Stimulated activated CD8-positive, alpha-beta memory T cell treated with anti-CD3 and anti-CD28 coated beads, Interleukin-15, amount 100 ng/mL, for 48 hours (primary cell): ENCODE data around the gene PLCD3.

ENCODE experiments used
- DNase-seq, 2 donors: peaks; one replicate each; pipeline ENCODE4 v3.0.0-alpha.2; 2020; ENCODE audit warnings: low read depth in 2 of 2

Gene PLCD3

GRCh38 chr17:45073414-45074070, 58.8 kb downstream of the PLCD3 start:
- no peak for DNase-seq

DNA sequence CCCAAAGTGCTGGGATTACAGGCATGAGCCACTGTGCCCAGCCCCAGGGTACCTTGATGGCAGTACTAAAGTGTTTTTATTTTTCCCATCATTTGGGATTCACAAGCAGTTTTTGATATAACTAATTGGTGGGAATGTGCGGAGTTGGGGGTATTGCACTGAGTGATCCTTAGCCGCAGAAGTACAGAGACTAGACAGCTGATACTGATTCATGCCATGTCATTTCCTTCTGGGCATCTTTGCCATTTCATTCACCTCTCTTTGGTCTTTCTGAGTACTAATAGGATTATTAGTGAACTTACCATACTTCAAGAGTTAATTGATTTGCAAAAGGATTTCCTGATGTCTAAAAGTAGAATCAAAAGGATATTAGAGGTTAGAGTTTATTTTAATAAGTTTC, 61.5 kb downstream of the PLCD3 start:
- no peak for DNase-seq

GRCh38 chr17:45070001-45070400, 62.3 kb downstream of the PLCD3 start:
- no peak for DNase-seq

- DNase-seq: no peak
Observed at GRCh38 chr17:45067637-45068036, 64.7 kb downstream of the PLCD3 start.

- no peak for DNase-seq
Observed at GRCh38 chr17:45063198-45063597, 69.1 kb downstream of the PLCD3 start.

- DNase-seq: no peak
Observed at GRCh38 chr17:45061606-45062205, 70.6 kb downstream of the PLCD3 start.

DNA sequence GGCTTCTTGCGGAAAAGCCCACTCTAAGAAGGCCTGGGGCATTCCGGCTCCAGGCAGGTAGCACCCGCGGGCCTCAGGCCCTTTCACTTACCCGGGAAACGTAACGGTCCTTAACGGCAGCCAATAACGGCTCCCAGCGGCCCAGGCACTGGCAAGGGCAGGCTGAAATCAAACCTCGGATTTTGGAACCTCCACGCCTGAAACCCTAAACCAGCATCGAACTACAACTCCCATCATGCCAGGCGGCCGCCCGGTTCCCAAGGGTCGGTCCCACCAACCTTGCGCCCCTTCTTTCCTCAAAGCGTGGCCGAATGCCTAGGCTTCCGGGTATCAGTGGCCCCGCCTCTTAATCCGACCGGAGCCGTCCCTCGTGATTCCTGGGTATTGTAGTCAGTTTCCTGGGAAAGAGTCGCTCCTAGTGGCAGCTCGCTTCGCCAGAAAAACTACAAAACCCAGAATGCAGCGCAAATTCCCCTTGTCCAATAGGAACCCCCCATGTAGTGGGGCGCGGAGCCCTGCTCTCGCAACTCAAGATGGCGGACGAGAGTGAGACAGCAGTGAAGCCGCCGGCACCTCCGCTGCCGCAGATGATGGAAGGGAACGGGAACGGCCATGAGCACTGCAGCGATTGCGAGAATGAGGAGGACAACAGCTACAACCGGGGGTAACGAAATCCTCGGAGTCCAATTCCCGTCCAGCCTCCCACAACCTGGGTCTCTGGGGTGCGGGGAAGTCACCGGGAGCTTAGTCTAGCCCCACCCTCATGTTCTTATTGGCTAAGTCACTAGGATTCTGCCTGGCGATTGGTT, 71.3 kb downstream of the PLCD3 start, which contains the start of gene NMT1:
TSS of gene NMT1 (plus strand) at position 521 of the 809 bp plus-strand sequence. CDS start at position 534, 13 bp downstream.
- peak; percentile 92 to 96 for DNase-seq

GRCh38 chr17:45060382-45060796, 71.9 kb downstream of the PLCD3 start:
- DNase-seq: no peak
